DND-41 (cell line): ENCODE results near the gene ZMIZ2.

Experiments used
- ATAC-seq: fragments of 200-7000 bp; cut with Tn5 transposase; 3 replicates; pipeline ENCODE4 v1.9.1; 2021; ENCODE audit warnings: low read depth; ENCODE audit not compliant: insufficient read depth
- DNase-seq: peaks from one replicate; pipeline ENCODE4 v3.0.0-alpha.2; 2020
- H2AFZ ChIP-seq: 2 replicates; pipeline ENCODE4 v1.6.0; 2012; ENCODE audit warnings: low read depth, low read length
- H3K27ac ChIP-seq: 2 replicates; pipeline ENCODE4 v1.5.1; 2012; ENCODE audit warnings: low read length, inconsistent platforms
- H3K27me3 ChIP-seq: fragments of 200-600 bp; sonication (generic); 2 replicates; pipeline ENCODE4 v1.6.0; 2012; ENCODE audit warnings: low read length, mild to moderate bottlenecking, inconsistent platforms; ENCODE audit not compliant: insufficient read depth, poor library complexity
- H3K36me3 ChIP-seq: 2 replicates; pipeline ENCODE4 v1.5.1; 2012; ENCODE audit warnings: low read length, inconsistent platforms; ENCODE audit not compliant: insufficient read depth
- H3K4me1 ChIP-seq: 2 replicates; pipeline ENCODE4 v1.5.1; 2012; ENCODE audit warnings: mild to moderate bottlenecking, low read length; ENCODE audit not compliant: insufficient read depth
- H3K4me2 ChIP-seq: 2 replicates; pipeline ENCODE4 v1.6.0; 2012; ENCODE audit warnings: mild to moderate bottlenecking, moderate library complexity, low read length, inconsistent platforms; ENCODE audit not compliant: insufficient read depth
- H3K4me3 ChIP-seq, 2 experiments: fragments of 200-600 bp in 1 of 2; shearing (Covaris generic) in 1 of 2; 2 replicates each; pipeline ENCODE4 v1.5.1; 2012 to 2016; ENCODE audit warnings: inconsistent platforms in 2 of 2, low read length in 2 of 2, mild to moderate bottlenecking in 2 of 2, low read depth in 1 of 2, moderate library complexity in 1 of 2
- H3K79me2 ChIP-seq: 2 replicates; pipeline ENCODE4 v1.6.0; 2012; ENCODE audit warnings: low read length, inconsistent platforms; ENCODE audit not compliant: insufficient read depth
- H3K9ac ChIP-seq: 2 replicates; pipeline ENCODE4 v1.6.0; 2012; ENCODE audit warnings: low read depth, mild to moderate bottlenecking, inconsistent platforms, low read length, moderate library complexity
- H3K9me3 ChIP-seq: 2 replicates; pipeline ENCODE4 v1.5.1; 2012; ENCODE audit warnings: low read length, moderate library complexity, mild to moderate bottlenecking, inconsistent platforms; ENCODE audit not compliant: insufficient read depth, severe bottlenecking
- H4K20me1 ChIP-seq: 2 replicates; pipeline ENCODE4 v1.6.0; 2012; ENCODE audit warnings: low read length; ENCODE audit not compliant: insufficient read depth
- CTCF ChIP-seq: IDR thresholded peaks from 2 replicates; pipeline ENCODE4 v1.5.1; 2012; ENCODE audit warnings: borderline replicate concordance, low read length, moderate library complexity, mild to moderate bottlenecking; ENCODE audit not compliant: poor library complexity, severe bottlenecking; ENCODE audit errors: extremely low read depth
- EZH2 ChIP-seq: IDR thresholded peaks from 3 replicates; pipeline ENCODE4 v1.6.1; 2012; ENCODE audit warnings: borderline replicate concordance, low read depth, mild to moderate bottlenecking, moderate library complexity, low read length, inconsistent platforms; ENCODE audit not compliant: severe bottlenecking

Gene ZMIZ2

GRCh38 chr7:44793919-44794318 is 45.3 kb downstream of the ZMIZ2 start:
- TF ChIP-seq EZH2 (no peak), CTCF (no peak)

GRCh38 chr7:44794331-44794730 is 45.7 kb downstream of the ZMIZ2 start:
- Histone ChIP-seq H3K4me2 (no peak overlapping the region), H3K9ac (no peak overlapping the region), H2AFZ (no peak overlapping the region), H3K27me3 (no peaks in the 10 kb centered on the region), H3K9me3 (no peaks in the 10 kb centered on the region), H3K36me3 (peaks cover 26% of the 10 kb centered on the region), H3K27ac (no peak overlapping the region), H3K4me1 (peaks cover 29% of the 10 kb centered on the region), H3K4me3 (no peak overlapping the region), H4K20me1 (peaks cover 20% of the 10 kb centered on the region), H3K79me2 (peaks cover 39% of the 10 kb centered on the region)
- TF ChIP-seq EZH2 (no peak), CTCF (no peak)
- ATAC-seq (no peak), DNase-seq (no peak)

More at GRCh38 chr7:44793919-44794318, 45.3 kb downstream of the ZMIZ2 start:
- Histone ChIP-seq H3K4me2 (no peak overlapping the region), H3K79me2 (peaks cover 35% of the 10 kb centered on the region), H3K4me3 (no peak overlapping the region), H3K27ac (no peak overlapping the region), H3K27me3 (no peaks in the 10 kb centered on the region), H3K36me3 (peaks cover 22% of the 10 kb centered on the region), H2AFZ (no peak overlapping the region), H4K20me1 (peaks cover 16% of the 10 kb centered on the region), H3K9me3 (no peaks in the 10 kb centered on the region), H3K4me1 (peaks cover 27% of the 10 kb centered on the region), H3K9ac (no peak overlapping the region)
- ATAC-seq (no peak), DNase-seq (no peak)

GRCh38 chr7:44796034-44796503 is 47.4 kb downstream of the ZMIZ2 start:
- DNase-seq (no peak), ATAC-seq (peak; percentile 49)
- Histone ChIP-seq H3K36me3 (peaks cover 44% of the 10 kb centered on the region), H3K9me3 (no peaks in the 10 kb centered on the region), H2AFZ (peak overlapping the region; percentile 96), H3K79me2 (peaks cover 54% of the 10 kb centered on the region), H3K4me3 (peak overlapping the region; percentile 88 to 89), H3K4me2 (peak overlapping the region; percentile 84), H3K27ac (peak overlapping the region; percentile 96), H3K9ac (peak overlapping the region; percentile 99), H3K27me3 (no peaks in the 10 kb centered on the region), H3K4me1 (peaks cover 39% of the 10 kb centered on the region), H4K20me1 (peaks cover 34% of the 10 kb centered on the region)
- TF ChIP-seq CTCF, result no peak
- no peak for TF ChIP-seq EZH2
